ENCODE data around the gene FMNL3.
"Not testable (repeated sequence)": the region's sequence is repeated elsewhere in the genome, so short reads cannot be mapped to it uniquely, and the experiment has no call there.

FMNL3 gene
- total RNA-seq = 55.7 to 110 reads per million in 2 donors

GRCh38 chr12:49707128-49707811, at the start of gene FMNL3:
TSS of gene FMNL3 (minus strand) at chr12:49707405. CDS start at chr12:49707180, 225 bp downstream.
- DNase-seq = peak; percentile 99

GRCh38 chr12:49750996-49751393, 43.8 kb upstream of the FMNL3 start:
- DNase-seq = no peak

GRCh38 chr12:49750027-49750995, 43.1 kb upstream of the FMNL3 start:
- DNase-seq = no peak

- no peak for DNase-seq
Measured at GRCh38 chr12:49748800-49749199, 41.6 kb upstream of the FMNL3 start.

GRCh38 chr12:49748306-49748705, 41.1 kb upstream of the FMNL3 start:
- no peak for DNase-seq

- DNase-seq = no peak
Measured at GRCh38 chr12:49744363-49744885, 37.2 kb upstream of the FMNL3 start.

- peak; percentile 86 for DNase-seq
Measured at GRCh38 chr12:49741882-49742620, 34.8 kb upstream of the FMNL3 start.

GRCh38 chr12:49740930-49741881, 34.0 kb upstream of the FMNL3 start, which contains the start of gene TMBIM6:
TSS of gene TMBIM6 (plus strand) at chr12:49741557. CDS start at chr12:49752494, 10,937 bp downstream.
- DNase-seq = peak; percentile 97

- not testable (repeated sequence) for DNase-seq
Measured at GRCh38 chr12:49740277-49740676, 33.1 kb upstream of the FMNL3 start.

- not testable (repeated sequence) for DNase-seq
Measured at GRCh38 chr12:49738721-49739120, 31.5 kb upstream of the FMNL3 start.

- DNase-seq = not testable (repeated sequence)
Measured at GRCh38 chr12:49734900-49735299, 27.7 kb upstream of the FMNL3 start.

- DNase-seq = no peak
Measured at GRCh38 chr12:49733219-49734017, 26.2 kb upstream of the FMNL3 start.

- no peak for DNase-seq
Measured at GRCh38 chr12:49730568-49731101, 23.4 kb upstream of the FMNL3 start.

- no peak for DNase-seq
Measured at GRCh38 chr12:49730050-49730449, 22.8 kb upstream of the FMNL3 start.

- no peak for DNase-seq
Measured at GRCh38 chr12:49728446-49728845, 21.2 kb upstream of the FMNL3 start.

- not testable (repeated sequence) for DNase-seq
Measured at GRCh38 chr12:49721355-49721754, 14.2 kb upstream of the FMNL3 start.

GRCh38 chr12:49720214-49720613, 13.0 kb upstream of the FMNL3 start:
- no peak for DNase-seq

- DNase-seq = not testable (repeated sequence)
Measured at GRCh38 chr12:49717800-49718199, 10.6 kb upstream of the FMNL3 start.

GRCh38 chr12:49716553-49716952, 9.3 kb upstream of the FMNL3 start:
- DNase-seq = no peak

- not testable (repeated sequence) for DNase-seq
Measured at GRCh38 chr12:49713952-49714351, 6.7 kb upstream of the FMNL3 start.

Data from T-helper 9 cell (primary cell).